NCI-H82 (cell line): ENCODE data around the gene BMP15.

Experiments used
- DNase-seq: peaks from one replicate; lab custom pipeline; 2025; lab: John Stamatoyannopoulos, UW

The BMP15 gene

GRCh38 chrX:50910685-50911176 lies at the start of gene BMP15:
BMP15 (plus strand) TSS chrX:50910735; CDS start chrX:50910784, 49 bp downstream.
- no peak for DNase-seq

- DNase-seq: no peak
Measured at GRCh38 chrX:50863471-50863870, 47.1 kb upstream of the BMP15 start.

GRCh38 chrX:50865311-50865710 lies 45.2 kb upstream of the BMP15 start:
- DNase-seq: no peak

- DNase-seq: no peak
Measured at GRCh38 chrX:50871922-50872453, 38.5 kb upstream of the BMP15 start.

GRCh38 chrX:50874876-50875275 lies 35.7 kb upstream of the BMP15 start:
- no peak for DNase-seq

GRCh38 chrX:50876551-50876950 lies 34.0 kb upstream of the BMP15 start:
- no peak for DNase-seq

- DNase-seq: no peak
Measured at GRCh38 chrX:50877310-50877709, 33.2 kb upstream of the BMP15 start.

GRCh38 chrX:50881028-50881427 lies 29.5 kb upstream of the BMP15 start:
- DNase-seq: no peak

- DNase-seq: no peak
Measured at GRCh38 chrX:50888884-50889283, 21.7 kb upstream of the BMP15 start.

GRCh38 chrX:50889582-50889981 lies 21.0 kb upstream of the BMP15 start:
- DNase-seq: no peak

GRCh38 chrX:50893047-50893446 lies 17.5 kb upstream of the BMP15 start:
- DNase-seq: no peak

- DNase-seq: no peak
Measured at GRCh38 chrX:50893466-50893865, 17.1 kb upstream of the BMP15 start.

GRCh38 chrX:50905334-50905733 lies 5.2 kb upstream of the BMP15 start:
- peak; percentile 29 for DNase-seq

GRCh38 chrX:50913520-50913919 lies 3.0 kb downstream of the BMP15 start:
- DNase-seq: no peak

GRCh38 chrX:50920132-50920531 lies 9.6 kb downstream of the BMP15 start:
- peak; percentile 10 for DNase-seq

- no peak for DNase-seq
Measured at GRCh38 chrX:50927127-50927526, 16.6 kb downstream of the BMP15 start.

GRCh38 chrX:50941638-50942037 lies 31.1 kb downstream of the BMP15 start:
- DNase-seq: peak; percentile 2

- DNase-seq: no peak
Measured at GRCh38 chrX:50942471-50942870, 31.9 kb downstream of the BMP15 start.

- DNase-seq: no peak
Measured at GRCh38 chrX:50952406-50952805, 41.9 kb downstream of the BMP15 start.

- DNase-seq: no peak
Measured at GRCh38 chrX:50953832-50954231, 43.3 kb downstream of the BMP15 start.

- DNase-seq: no peak
Measured at GRCh38 chrX:50962156-50962555, 51.6 kb downstream of the BMP15 start.

GRCh38 chrX:50963842-50964241 lies 53.3 kb downstream of the BMP15 start:
- no peak for DNase-seq
